Lower lobe of right lung (tissue), 2 donors: ENCODE measurements around the gene LLGL1. TPM values are rescaled to one million over a fixed set of nuclear protein-coding genes. Genes with fewer than 3 reads are reported as not detected.

ENCODE experiments used
- ATAC-seq, 2 donors: fragments of 200-7000 bp; cut with Tn5 transposase; one replicate each; pipeline ENCODE4 v1.9.1; 2020 to 2022; ENCODE audit warnings: mild to moderate bottlenecking in 2 of 2, moderate library complexity in 2 of 2
- DNase-seq: peaks from one replicate; pipeline ENCODE4 v3.0.0-alpha.2; 2020
- H3K27ac ChIP-seq: fragments of 200-600 bp; one replicate; pipeline ENCODE4 v1.8.0; 2022
- H3K27me3 ChIP-seq: fragments of 200-600 bp; one replicate; pipeline ENCODE4 v1.8.0; 2022; ENCODE audit warnings: low read depth
- H3K36me3 ChIP-seq: fragments of 200-600 bp; one replicate; pipeline ENCODE4 v1.8.0; 2022; ENCODE audit warnings: mild to moderate bottlenecking
- H3K4me1 ChIP-seq: fragments of 200-600 bp; one replicate; pipeline ENCODE4 v1.8.0; 2022
- H3K4me3 ChIP-seq: fragments of 200-600 bp; one replicate; pipeline ENCODE4 v1.8.0; 2022; ENCODE audit warnings: mild to moderate bottlenecking
- H3K9me3 ChIP-seq: fragments of 200-600 bp; one replicate; pipeline ENCODE4 v1.8.0; 2022
- CTCF ChIP-seq: fragments of 200-600 bp; IDR thresholded peaks from one replicate; pipeline ENCODE4 v1.8.0; 2022; ENCODE audit warnings: antibody characterized with exemption, mild to moderate bottlenecking
- intact Hi-C: fragments of 100-400 bp; cut with DNase I; formaldehyde crosslinking; loops from one replicate; pipeline ENCODE4 v1.11.0; 2022
- total RNA-seq: library from RNA; stranded (reverse); fragmentation: NEBNext Ultra II Directional; extraction: Animal tissue kit (Norgen Biotek cat#: 25700); gene quantifications from one replicate; pipeline ENCODE4 v1.2.1, GENCODE V29; 2021
- donor health status: DM: no; HTN: yes; CAD: no; lungs with severe emphysema.

LLGL1 gene
- total RNA-seq, 1 donor from 2014 or later = 12.0 TPM

- ATAC-seq = no peak
- H3K27me3 ChIP-seq = no peaks in the 10 kb centered on the region
- H3K27ac ChIP-seq = no peak overlapping the region
- DNase-seq = no peak
- peaks cover 30% of the 10 kb centered on the region for H3K36me3 ChIP-seq
- H3K4me1 ChIP-seq = peaks cover 9% of the 10 kb centered on the region
- intact Hi-C loops = no loop called here
- no peak overlapping the region for H3K4me3 ChIP-seq
- H3K9me3 ChIP-seq = no peaks in the 10 kb centered on the region
- TF ChIP-seq CTCF = no peak
Measured at GRCh38 chr17:18230288-18231141, 5.1 kb downstream of the LLGL1 start.

- H3K4me1 ChIP-seq = peaks cover 6% of the 10 kb centered on the region
- H3K36me3 ChIP-seq = peaks cover 35% of the 10 kb centered on the region
- ATAC-seq (no peak), DNase-seq (no peak)
- intact Hi-C loops = no loop called here
- TF ChIP-seq CTCF = no peak
- H3K4me3 ChIP-seq = no peak overlapping the region
- no peaks in the 10 kb centered on the region for H3K27me3 ChIP-seq
- no peaks in the 10 kb centered on the region for H3K9me3 ChIP-seq
- no peak overlapping the region for H3K27ac ChIP-seq
Measured at GRCh38 chr17:18231164-18231563, 5.7 kb downstream of the LLGL1 start.

- H3K27me3 ChIP-seq = no peaks in the 10 kb centered on the region
- ATAC-seq = no peak
- TF ChIP-seq CTCF = no peak
- peaks cover 55% of the 10 kb centered on the region for H3K36me3 ChIP-seq
- H3K4me3 ChIP-seq = no peak overlapping the region
- H3K4me1 ChIP-seq = no peaks in the 10 kb centered on the region
- intact Hi-C loops = no loop called here
- no peak overlapping the region for H3K27ac ChIP-seq
- DNase-seq = no peak
- no peaks in the 10 kb centered on the region for H3K9me3 ChIP-seq
Measured at GRCh38 chr17:18233803-18234518, 8.5 kb downstream of the LLGL1 start.

GRCh38 chr17:18234853-18235380 lies 9.5 kb downstream of the LLGL1 start:
- H3K9me3 ChIP-seq = no peaks in the 10 kb centered on the region
- H3K36me3 ChIP-seq = peaks cover 55% of the 10 kb centered on the region
- TF ChIP-seq CTCF = no peak
- H3K27ac ChIP-seq = no peak overlapping the region
- H3K4me1 ChIP-seq = no peaks in the 10 kb centered on the region
- H3K4me3 ChIP-seq = no peak overlapping the region
- intact Hi-C loops = no loop called here
- H3K27me3 ChIP-seq = no peaks in the 10 kb centered on the region
- DNase-seq (no peak), ATAC-seq (no peak)

DNA sequence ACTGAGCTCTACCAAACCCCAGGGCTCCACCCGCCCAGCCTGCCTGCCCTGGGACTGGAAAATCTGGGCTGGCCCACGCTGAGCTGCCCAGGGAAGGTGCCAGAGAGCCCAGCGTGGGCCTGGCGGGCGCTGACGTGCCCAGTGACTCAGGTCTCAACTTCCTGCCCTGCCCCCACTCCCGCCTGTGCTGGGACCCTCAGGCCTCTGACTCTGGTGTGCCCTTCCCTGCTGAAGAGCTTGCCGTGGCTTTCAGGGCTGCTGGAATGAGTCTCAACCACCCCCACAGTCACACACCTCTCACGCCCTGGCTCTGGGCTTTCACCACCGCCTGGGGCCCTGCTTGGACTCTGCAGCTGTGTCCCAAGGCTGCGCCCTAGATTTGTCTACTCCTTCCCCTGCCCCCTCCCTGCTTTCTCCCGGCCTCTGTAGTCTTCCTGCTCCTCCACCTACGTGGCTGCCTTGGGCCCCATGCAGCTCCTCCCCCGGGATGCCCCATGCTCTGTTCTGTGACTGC lies 10.4 kb downstream of the LLGL1 start:
- no peak for DNase-seq
- ATAC-seq = peak in 1 of 2 donors; percentile 4

More for the DNA sequence above, 10.4 kb downstream of the LLGL1 start:
- no peak for TF ChIP-seq CTCF
- no peaks in the 10 kb centered on the region for H3K4me1 ChIP-seq
- peaks cover 55% of the 10 kb centered on the region for H3K36me3 ChIP-seq
- intact Hi-C loops = no loop called here
- no peak overlapping the region for H3K27ac ChIP-seq
- H3K27me3 ChIP-seq = no peaks in the 10 kb centered on the region
- H3K4me3 ChIP-seq = no peak overlapping the region
- no peaks in the 10 kb centered on the region for H3K9me3 ChIP-seq
